ENCODE results near the gene CNN1. TPM values are rescaled to one million over a fixed set of nuclear protein-coding genes. Genes with fewer than 3 reads are reported as not detected.

Gene CNN1
- total and polyA plus RNA-seq, 2 of the 13 experiments (the other 11 are each of a cell fraction or from before 2014, with no cell fraction given) = 0.70 to 1.1 TPM

DNA sequence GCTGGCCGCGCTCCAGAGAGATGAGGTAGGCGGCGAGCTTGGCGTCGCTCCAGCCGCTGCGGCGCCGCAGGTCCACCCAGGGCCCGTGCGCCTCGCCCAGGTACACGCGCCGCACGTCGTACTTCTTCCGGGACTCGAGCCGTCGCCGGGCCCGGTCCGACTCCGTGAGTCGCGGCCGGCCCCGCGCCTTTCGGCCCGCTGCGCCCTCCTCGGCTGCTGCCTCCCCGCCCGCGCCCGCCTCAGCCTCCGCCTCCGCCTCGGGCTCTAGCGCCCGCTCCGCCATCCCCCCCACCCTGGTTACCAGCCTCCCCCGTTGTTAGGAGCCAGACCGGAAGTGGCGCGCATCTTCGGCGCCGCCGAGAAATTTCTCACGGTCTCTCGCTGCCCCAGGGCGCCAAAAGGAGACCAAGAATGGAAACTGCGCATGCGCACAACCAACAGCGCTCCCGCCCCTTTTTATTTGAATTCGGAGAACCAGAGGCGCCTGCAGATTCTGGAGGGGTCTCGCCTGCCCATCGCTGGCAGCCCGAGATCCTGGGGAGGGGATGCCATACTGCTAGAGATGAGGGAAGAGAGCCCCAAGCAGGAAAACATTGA lies 33.0 kb upstream of the CNN1 start, which contains the start of gene ZNF653 (continued):
- no peak; the same call in 1 of the 2 replicates for TF ChIP-seq ZBTB40 (IDR thresholded peaks at IDR 0.05)
- TF ChIP-seq ZBTB40 (CRISPR knock-in tag; IDR thresholded peaks at IDR 0.05) = no peak
- peak; percentile 39; the same call in 1 of the 2 replicates for TF ChIP-seq THAP9 (CRISPR knock-in tag; IDR thresholded peaks at IDR 0.05; ENCODE audit: borderline replicate concordance)
- TF ChIP-seq, protein P1, sequence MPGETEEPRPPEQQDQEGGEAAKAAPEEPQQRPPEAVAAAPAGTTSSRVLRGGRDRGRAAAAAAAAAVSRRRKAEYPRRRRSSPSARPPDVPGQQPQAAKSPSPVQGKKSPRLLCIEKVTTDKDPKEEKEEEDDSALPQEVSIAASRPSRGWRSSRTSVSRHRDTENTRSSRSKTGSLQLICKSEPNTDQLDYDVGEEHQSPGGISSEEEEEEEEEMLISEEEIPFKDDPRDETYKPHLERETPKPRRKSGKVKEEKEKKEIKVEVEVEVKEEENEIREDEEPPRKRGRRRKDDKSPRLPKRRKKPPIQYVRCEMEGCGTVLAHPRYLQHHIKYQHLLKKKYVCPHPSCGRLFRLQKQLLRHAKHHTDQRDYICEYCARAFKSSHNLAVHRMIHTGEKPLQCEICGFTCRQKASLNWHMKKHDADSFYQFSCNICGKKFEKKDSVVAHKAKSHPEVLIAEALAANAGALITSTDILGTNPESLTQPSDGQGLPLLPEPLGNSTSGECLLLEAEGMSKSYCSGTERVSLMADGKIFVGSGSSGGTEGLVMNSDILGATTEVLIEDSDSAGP (CRISPR knock-in tag; IDR thresholded peaks at IDR 0.05; ENCODE audit: borderline replicate concordance) = peak; percentile 50
- TF ChIP-seq TBP (CRISPR knock-in tag; IDR thresholded peaks at IDR 0.05) = no peak
- peak; percentile 58; the same call in 1 of the 2 replicates for TF ChIP-seq SPEN (CRISPR knock-in tag; IDR thresholded peaks at IDR 0.05; ENCODE audit: low read depth)
- no peak for TF ChIP-seq SIX4 (CRISPR knock-in tag; IDR thresholded peaks at IDR 0.05)
- TF ChIP-seq, protein P2, sequence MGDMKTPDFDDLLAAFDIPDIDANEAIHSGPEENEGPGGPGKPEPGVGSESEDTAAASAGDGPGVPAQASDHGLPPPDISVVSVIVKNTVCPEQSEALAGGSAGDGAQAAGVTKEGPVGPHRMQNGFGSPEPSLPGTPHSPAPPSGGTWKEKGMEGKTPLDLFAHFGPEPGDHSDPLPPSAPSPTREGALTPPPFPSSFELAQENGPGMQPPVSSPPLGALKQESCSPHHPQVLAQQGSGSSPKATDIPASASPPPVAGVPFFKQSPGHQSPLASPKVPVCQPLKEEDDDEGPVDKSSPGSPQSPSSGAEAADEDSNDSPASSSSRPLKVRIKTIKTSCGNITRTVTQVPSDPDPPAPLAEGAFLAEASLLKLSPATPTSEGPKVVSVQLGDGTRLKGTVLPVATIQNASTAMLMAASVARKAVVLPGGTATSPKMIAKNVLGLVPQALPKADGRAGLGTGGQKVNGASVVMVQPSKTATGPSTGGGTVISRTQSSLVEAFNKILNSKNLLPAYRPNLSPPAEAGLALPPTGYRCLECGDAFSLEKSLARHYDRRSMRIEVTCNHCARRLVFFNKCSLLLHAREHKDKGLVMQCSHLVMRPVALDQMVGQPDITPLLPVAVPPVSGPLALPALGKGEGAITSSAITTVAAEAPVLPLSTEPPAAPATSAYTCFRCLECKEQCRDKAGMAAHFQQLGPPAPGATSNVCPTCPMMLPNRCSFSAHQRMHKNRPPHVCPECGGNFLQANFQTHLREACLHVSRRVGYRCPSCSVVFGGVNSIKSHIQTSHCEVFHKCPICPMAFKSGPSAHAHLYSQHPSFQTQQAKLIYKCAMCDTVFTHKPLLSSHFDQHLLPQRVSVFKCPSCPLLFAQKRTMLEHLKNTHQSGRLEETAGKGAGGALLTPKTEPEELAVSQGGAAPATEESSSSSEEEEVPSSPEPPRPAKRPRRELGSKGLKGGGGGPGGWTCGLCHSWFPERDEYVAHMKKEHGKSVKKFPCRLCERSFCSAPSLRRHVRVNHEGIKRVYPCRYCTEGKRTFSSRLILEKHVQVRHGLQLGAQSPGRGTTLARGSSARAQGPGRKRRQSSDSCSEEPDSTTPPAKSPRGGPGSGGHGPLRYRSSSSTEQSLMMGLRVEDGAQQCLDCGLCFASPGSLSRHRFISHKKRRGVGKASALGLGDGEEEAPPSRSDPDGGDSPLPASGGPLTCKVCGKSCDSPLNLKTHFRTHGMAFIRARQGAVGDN (CRISPR knock-in tag; IDR thresholded peaks at IDR 0.05) = peak; percentile 69

Data from HepG2 (cell line).